HEK293 (cell line): ENCODE results near the gene PGAP1.

ENCODE experiments used
- CTCF ChIA-PET: fragments of 350-600 bp; formaldehyde crosslinking; extraction: SDS; loops from one replicate; lab custom pipeline; 2021; ENCODE audit warnings: antibody characterized with exemption; lab: Yijun Ruan, JAX
- POLR2A ChIA-PET: fragments of 300-600 bp; formaldehyde crosslinking; extraction: SDS; loops from one replicate; lab custom pipeline; 2020; ENCODE audit warnings: antibody characterized with exemption, inconsistent platforms; lab: Yijun Ruan, JAX
- H3K27ac ChIP-seq: fragments of 200-500 bp; sonication (Bioruptor generic); 2 replicates; pipeline ENCODE4 v1.5.1; 2014; ENCODE audit warnings: low read depth, low read length, control low read depth, inconsistent platforms; ENCODE audit errors: extremely low read depth
- H3K36me3 ChIP-seq, 2 experiments: fragments of 200-500 bp in 1 of 2; sonication (Bioruptor generic) in 1 of 2; 1 replicate in 1 of 2; 2 replicates in 1 of 2; pipeline ENCODE4 v1.5.1; 2014 to 2017; ENCODE audit warnings: inconsistent platforms in 2 of 2, low read length in 2 of 2; ENCODE audit not compliant: control insufficient read depth in 2 of 2, insufficient read depth in 1 of 2
- H3K4me1 ChIP-seq: fragments of 200-500 bp; sonication (Bioruptor generic); 2 replicates; pipeline ENCODE4 v1.5.1; 2014; ENCODE audit warnings: mild to moderate bottlenecking, low read length, inconsistent platforms; ENCODE audit not compliant: control insufficient read depth, insufficient read depth
- H3K4me3 ChIP-seq: 2 replicates; pipeline ENCODE4 v1.5.1; 2011; ENCODE audit warnings: low read depth, mild to moderate bottlenecking, control low read depth, low read length, moderate library complexity
- H3K9me3 ChIP-seq: fragments of 200-500 bp; sonication (Bioruptor generic); 2 replicates; pipeline ENCODE4 v1.5.1; 2014; ENCODE audit warnings: low read depth, low read length, inconsistent platforms; ENCODE audit not compliant: control insufficient read depth, insufficient read depth
- ZBTB6 ChIP-seq: fragments of 450-650 bp; formaldehyde crosslinking; IDR thresholded peaks from 2 replicates; pipeline ENCODE4 v1.5.1; 2017; ENCODE audit warnings: missing biosample characterization, missing genetic modification characterization
- ZBTB7A ChIP-seq: fragments of 450-650 bp; formaldehyde crosslinking; IDR thresholded peaks from 2 replicates; pipeline ENCODE4 v1.5.1; 2016; ENCODE audit warnings: low read depth, missing biosample characterization, missing genetic modification characterization
- ZBTB8A ChIP-seq: fragments of 450-650 bp; formaldehyde crosslinking; IDR thresholded peaks from 2 replicates; pipeline ENCODE4 v1.5.1; 2016; ENCODE audit warnings: missing biosample characterization, missing genetic modification characterization
- ZIC2 ChIP-seq: fragments of 450-650 bp; formaldehyde crosslinking; IDR thresholded peaks from 2 replicates; pipeline ENCODE4 v1.5.1; 2016; ENCODE audit warnings: missing biosample characterization, missing genetic modification characterization
- ZNF121 ChIP-seq: fragments of 450-650 bp; formaldehyde crosslinking; IDR thresholded peaks from 2 replicates; pipeline ENCODE4 v1.5.1; 2016; ENCODE audit warnings: missing biosample characterization, missing genetic modification characterization
- ZNF148 ChIP-seq: fragments of 450-650 bp; formaldehyde crosslinking; IDR thresholded peaks from 2 replicates; pipeline ENCODE4 v1.5.0; 2017; ENCODE audit warnings: missing biosample characterization, missing genetic modification characterization, borderline replicate concordance
- ZNF19 ChIP-seq: fragments of 450-650 bp; formaldehyde crosslinking; IDR thresholded peaks from 2 replicates; pipeline ENCODE4; 2016; ENCODE audit warnings: missing biosample characterization, missing genetic modification characterization, low read depth
- ZNF202 ChIP-seq: fragments of 450-650 bp; formaldehyde crosslinking; IDR thresholded peaks from 2 replicates; pipeline ENCODE4 v1.5.1; 2016; ENCODE audit warnings: missing biosample characterization, missing genetic modification characterization, borderline replicate concordance
- ZNF211 ChIP-seq: fragments of 450-650 bp; formaldehyde crosslinking; IDR thresholded peaks from 2 replicates; pipeline ENCODE4 v1.5.1; 2016; ENCODE audit warnings: low read depth, missing biosample characterization, missing genetic modification characterization
- ZNF280C ChIP-seq: fragments of 450-650 bp; formaldehyde crosslinking; IDR thresholded peaks from 2 replicates; pipeline ENCODE4 v1.5.1; 2016; ENCODE audit warnings: missing biosample characterization, missing genetic modification characterization
- ZNF280D ChIP-seq: fragments of 450-650 bp; formaldehyde crosslinking; IDR thresholded peaks from 2 replicates; pipeline ENCODE4 v1.5.1; 2016; ENCODE audit warnings: missing biosample characterization, missing genetic modification characterization
- ZNF324 ChIP-seq: fragments of 450-650 bp; formaldehyde crosslinking; IDR thresholded peaks from 2 replicates; pipeline ENCODE4 v1.5.1; 2016; ENCODE audit warnings: missing biosample characterization, missing genetic modification characterization
- ZNF362 ChIP-seq: fragments of 450-650 bp; formaldehyde crosslinking; IDR thresholded peaks from 2 replicates; pipeline ENCODE4 v1.5.1; 2016; ENCODE audit warnings: missing biosample characterization, missing genetic modification characterization
- ZNF530 ChIP-seq: fragments of 450-650 bp; formaldehyde crosslinking; IDR thresholded peaks from 2 replicates; pipeline ENCODE4 v1.5.1; 2016; ENCODE audit warnings: low read depth, missing biosample characterization, missing genetic modification characterization
- ZNF548 ChIP-seq: fragments of 450-650 bp; formaldehyde crosslinking; IDR thresholded peaks from 2 replicates; pipeline ENCODE4 v1.5.1; 2016; ENCODE audit warnings: missing biosample characterization, missing genetic modification characterization
- ZNF558 ChIP-seq: fragments of 450-650 bp; formaldehyde crosslinking; IDR thresholded peaks from 2 replicates; pipeline ENCODE4 v1.5.1; 2016; ENCODE audit warnings: missing biosample characterization, missing genetic modification characterization
- ZNF561 ChIP-seq: fragments of 450-650 bp; IDR thresholded peaks from 2 replicates; pipeline ENCODE4 v1.5.1; 2018; ENCODE audit warnings: missing biosample characterization, missing genetic modification characterization, borderline replicate concordance
- ZNF600 ChIP-seq: fragments of 450-650 bp; formaldehyde crosslinking; IDR thresholded peaks from 2 replicates; pipeline ENCODE4 v1.5.1; 2016; ENCODE audit warnings: missing biosample characterization, missing genetic modification characterization
- ZSCAN18 ChIP-seq: fragments of 450-650 bp; formaldehyde crosslinking; IDR thresholded peaks from 2 replicates; pipeline ENCODE4 v1.5.1; 2016; ENCODE audit warnings: missing biosample characterization, missing genetic modification characterization

PGAP1 gene

GRCh38 chr2:196915507-196916189 is 10.9 kb downstream of the PGAP1 start:
- Histone ChIP-seq H3K4me1 (no peaks in the 10 kb centered on the region), H3K36me3 (peaks cover 33 to 66% of the 10 kb centered on the region in 2 experiments), H3K4me3 (no peak overlapping the region), H3K9me3 (no peaks in the 10 kb centered on the region), H3K27ac (no peak overlapping the region)
- POLR2A ChIA-PET: no interaction called here
- CTCF ChIA-PET: interaction anchor here (0.5 kb wide), 1 partner anchor 24 kb away, joined by 3 read pairs; no protein-coding TSS in a partner anchor
- TF ChIP-seq ZNF280D (tag by site-specific recombination) (no peak), ZNF148 (no peak), ZIC2 (tag by site-specific recombination) (no peak), ZNF202 (tag by site-specific recombination) (no peak), ZNF558 (no peak), ZNF548 (tag by site-specific recombination) (no peak), ZNF530 (tag by site-specific recombination) (no peak), ZSCAN18 (tag by site-specific recombination) (no peak), ZNF121 (no peak), ZBTB8A (tag by site-specific recombination) (no peak), ZBTB7A (no peak), ZNF561 (tag by site-specific recombination) (no peak), ZNF19 (tag by site-specific recombination) (no peak), ZBTB6 (tag by site-specific recombination) (no peak), ZNF324 (no peak), ZNF211 (tag by site-specific recombination) (no peak), ZNF362 (tag by site-specific recombination) (no peak), ZNF600 (tag by site-specific recombination) (no peak), ZNF280C (tag by site-specific recombination) (no peak)
